OCI-LY7 (cell line): Measurements from ENCODE around the gene CHD1. TPM values are rescaled to one million over a fixed set of nuclear protein-coding genes. Genes with fewer than 3 reads are reported as not detected.

Experiments
- BruUV-seq: library from RNA; stranded (reverse); fragments of 400-500 nt; replicated peaks from 2 replicates; lab custom pipeline; 2021; lab: Mats Ljungman, UMichigan
- CTCF ChIA-PET: fragments of 300-600 bp; sonication (Branson Sonifier 250); formaldehyde crosslinking; loops from one replicate; lab custom pipeline; 2022; ENCODE audit warnings: antibody characterized with exemption; ENCODE audit not compliant: unreplicated experiment; lab: Charles Lee
- POLR2A ChIA-PET: fragments of 300-600 bp; sonication (Branson Sonifier 250); formaldehyde crosslinking; loops from one replicate; lab custom pipeline; 2022; ENCODE audit warnings: antibody characterized with exemption; lab: Charles Lee
- DNase-seq: peaks from one replicate; pipeline ENCODE4 v3.0.0-alpha.2; 2015; ENCODE audit warnings: low spot score
- H2AFZ ChIP-seq: fragments of 200-600 bp; sonication (generic), shearing (Covaris generic); 2 replicates; pipeline ENCODE4 v1.6.1; 2014; ENCODE audit warnings: mild to moderate bottlenecking, antibody characterized with exemption, low read length, moderate library complexity
- H3K27ac ChIP-seq: fragments of 200-600 bp; sonication (generic); 2 replicates; pipeline ENCODE4 v1.5.1; 2014; ENCODE audit warnings: mixed run types, low read depth, mild to moderate bottlenecking, moderate library complexity, low read length, inconsistent platforms; ENCODE audit not compliant: poor library complexity, severe bottlenecking
- H3K36me3 ChIP-seq: fragments of 200-600 bp; sonication (generic); 2 replicates; pipeline ENCODE4 v1.6.1; 2014; ENCODE audit warnings: mild to moderate bottlenecking, antibody characterized with exemption, low read length, moderate library complexity, mixed read lengths; ENCODE audit not compliant: insufficient read depth
- H3K4me1 ChIP-seq: fragments of 200-600 bp; sonication (generic); 2 replicates; pipeline ENCODE4 v1.5.1; 2014; ENCODE audit warnings: mild to moderate bottlenecking, low read length; ENCODE audit not compliant: insufficient read depth, poor library complexity, severe bottlenecking
- H3K4me2 ChIP-seq: fragments of 200-600 bp; sonication (generic); 2 replicates; pipeline ENCODE4 v1.6.1; 2014; ENCODE audit warnings: mild to moderate bottlenecking, low read length
- H3K4me3 ChIP-seq: fragments of 200-600 bp; sonication (generic); 2 replicates; pipeline ENCODE4 v1.5.1; 2014; ENCODE audit warnings: mild to moderate bottlenecking, low read depth, low read length; ENCODE audit not compliant: poor library complexity, severe bottlenecking
- H3K79me2 ChIP-seq: fragments of 200-600 bp; sonication (generic); 2 replicates; pipeline ENCODE4 v1.6.1; 2016; ENCODE audit warnings: low read depth, mild to moderate bottlenecking, low read length, moderate library complexity, mixed read lengths; ENCODE audit not compliant: insufficient read depth
- H3K9me2 ChIP-seq: fragments of 200-600 bp; sonication (generic); 2 replicates; pipeline ENCODE4 v1.6.1; 2016; ENCODE audit warnings: mild to moderate bottlenecking, low read length, mixed read lengths; ENCODE audit not compliant: insufficient read depth
- H3K9me3 ChIP-seq: fragments of 200-600 bp; sonication (generic); 2 replicates; pipeline ENCODE4 v1.6.1; 2014; ENCODE audit warnings: mild to moderate bottlenecking, mixed run types, low read length, mixed read lengths
- H4K20me1 ChIP-seq: fragments of 200-600 bp; sonication (generic); 2 replicates; pipeline ENCODE4 v1.6.1; 2014; ENCODE audit warnings: mild to moderate bottlenecking, antibody characterized with exemption, low read length, moderate library complexity, mixed read lengths; ENCODE audit not compliant: insufficient read depth
- EZH2phosphoT487 ChIP-seq: fragments of 200-600 bp; sonication (generic); IDR thresholded peaks from 2 replicates; pipeline ENCODE4 v1.6.1; 2018; ENCODE audit warnings: low read depth, borderline replicate concordance, mild to moderate bottlenecking, mixed run types, antibody characterized with exemption, low read length, moderate library complexity, mixed read lengths
- intact Hi-C: fragments of 100-400 bp; cut with micrococcal nuclease; formaldehyde crosslinking; loops from one replicate; pipeline ENCODE4 v1.10.0; 2022; ENCODE audit not compliant: unreplicated experiment
- total RNA-seq, 2 experiments: library from RNA; depleted of rRNA in 1 of 2; stranded (reverse); fragments of >200 nt in 1 of 2; shearing (Covaris generic) in 1 of 2; gene quantifications; 2 replicates each; pipeline ENCODE4 v1.2.3, GENCODE V29; 2014 to 2022
- TF ChIP-seq, protein P1 (sequence below): fragments of 200-600 bp; sonication (generic); conservative IDR thresholded peaks from 2 replicates; pipeline ENCODE4 v1.5.1; 2014; ENCODE audit warnings: mild to moderate bottlenecking, antibody characterized with exemption, low read length, moderate library complexity, mixed read lengths

Gene CHD1
- total RNA-seq, 2 experiments from 2014 or later, result 8.3 to 10.3 TPM

- Histone ChIP-seq H3K4me1 (no peaks in the 10 kb centered on the region), H3K79me2 (no peaks in the 10 kb centered on the region), H3K9me3 (no peaks in the 10 kb centered on the region), H2AFZ (no peak overlapping the region), H4K20me1 (no peaks in the 10 kb centered on the region; the same call in 1 of the 2 replicates), H3K9me2 (no peaks in the 10 kb centered on the region), H3K4me2 (no peak overlapping the region), H3K27ac (no peak overlapping the region), H3K36me3 (no peaks in the 10 kb centered on the region), H3K4me3 (no peak overlapping the region)
- intact Hi-C loops, result no loop called here
- ChIA-PET POLR2A (interaction anchor here (0.6 to 1.5 kb wide), 3 partner anchors 8 to 112 kb away, joined by 3 to 6 read pairs (median 4); no protein-coding TSS in a partner anchor), CTCF (no interaction called here)
- BruUV-seq, result no TSS peak
- DNase-seq, result no peak
- TF ChIP-seq EZH2phosphoT487, result no peak
- TF ChIP-seq, protein P1, sequence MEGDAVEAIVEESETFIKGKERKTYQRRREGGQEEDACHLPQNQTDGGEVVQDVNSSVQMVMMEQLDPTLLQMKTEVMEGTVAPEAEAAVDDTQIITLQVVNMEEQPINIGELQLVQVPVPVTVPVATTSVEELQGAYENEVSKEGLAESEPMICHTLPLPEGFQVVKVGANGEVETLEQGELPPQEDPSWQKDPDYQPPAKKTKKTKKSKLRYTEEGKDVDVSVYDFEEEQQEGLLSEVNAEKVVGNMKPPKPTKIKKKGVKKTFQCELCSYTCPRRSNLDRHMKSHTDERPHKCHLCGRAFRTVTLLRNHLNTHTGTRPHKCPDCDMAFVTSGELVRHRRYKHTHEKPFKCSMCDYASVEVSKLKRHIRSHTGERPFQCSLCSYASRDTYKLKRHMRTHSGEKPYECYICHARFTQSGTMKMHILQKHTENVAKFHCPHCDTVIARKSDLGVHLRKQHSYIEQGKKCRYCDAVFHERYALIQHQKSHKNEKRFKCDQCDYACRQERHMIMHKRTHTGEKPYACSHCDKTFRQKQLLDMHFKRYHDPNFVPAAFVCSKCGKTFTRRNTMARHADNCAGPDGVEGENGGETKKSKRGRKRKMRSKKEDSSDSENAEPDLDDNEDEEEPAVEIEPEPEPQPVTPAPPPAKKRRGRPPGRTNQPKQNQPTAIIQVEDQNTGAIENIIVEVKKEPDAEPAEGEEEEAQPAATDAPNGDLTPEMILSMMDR, result no peak
These were observed 11.4 kb downstream of the CHD1 start for GRCh38 chr5:98917433-98917832.

- no peaks in the 10 kb centered on the region for H3K79me2 ChIP-seq
- no peak overlapping the region for H3K4me3 ChIP-seq
- intact Hi-C loops, result no loop called here
- CTCF ChIA-PET, result no interaction called here
- no peaks in the 10 kb centered on the region for H3K36me3 ChIP-seq
- H2AFZ ChIP-seq, result no peak overlapping the region
- no peak for DNase-seq
- H3K9me2 ChIP-seq, result no peaks in the 10 kb centered on the region
- no peaks in the 10 kb centered on the region; the same call in 1 of the 2 replicates for H4K20me1 ChIP-seq
- H3K27ac ChIP-seq, result no peak overlapping the region
- no TSS peak for BruUV-seq
- TF ChIP-seq, protein P1, result no peak
- no peak for TF ChIP-seq EZH2phosphoT487
- H3K4me1 ChIP-seq, result no peaks in the 10 kb centered on the region
- H3K9me3 ChIP-seq, result no peaks in the 10 kb centered on the region
- POLR2A ChIA-PET, result no interaction called here
- no peak overlapping the region for H3K4me2 ChIP-seq
These were observed 12.3 kb downstream of the CHD1 start for GRCh38 chr5:98916540-98916939.

- Histone ChIP-seq H3K4me2 (no peak overlapping the region), H3K79me2 (no peaks in the 10 kb centered on the region), H2AFZ (no peak overlapping the region), H3K36me3 (no peaks in the 10 kb centered on the region), H3K9me2 (no peaks in the 10 kb centered on the region), H3K27ac (no peak overlapping the region), H3K9me3 (no peaks in the 10 kb centered on the region), H3K4me3 (no peak overlapping the region), H3K4me1 (no peaks in the 10 kb centered on the region), H4K20me1 (no peaks in the 10 kb centered on the region; the same call in 1 of the 2 replicates)
- DNase-seq, result no peak
- ChIA-PET CTCF (no interaction called here), POLR2A (interaction anchor here (0.8 to 1.5 kb wide), 2 partner anchors 8 to 15 kb away, joined by 3 to 7 read pairs; partner anchors contain the start of gene CHD1)
- TF ChIP-seq, protein P1, result no peak
- TF ChIP-seq EZH2phosphoT487, result no peak
- no TSS peak for BruUV-seq
- intact Hi-C loops, result no loop called here
These were observed 14.9 kb downstream of the CHD1 start for GRCh38 chr5:98913911-98914310.
